Middle frontal gyrus (tissue), 1 donor: ENCODE data around the gene NAPEPLD.
"Not testable (repeated sequence)": the region's sequence is repeated elsewhere in the genome, so short reads cannot be mapped to it uniquely, and the experiment has no call there.

ENCODE experiments used
- DNase-seq: peaks from one replicate; pipeline ENCODE4 v3.0.0-alpha.2; 2015; ENCODE audit warnings: low spot score; ENCODE audit errors: extremely low spot score

NAPEPLD gene

GRCh38 chr7:103068414-103069403, 80.2 kb downstream of the NAPEPLD start:
- no peak for DNase-seq

- no peak for DNase-seq
Measured at GRCh38 chr7:103065667-103066066, 83.2 kb downstream of the NAPEPLD start.

- DNase-seq = no peak
Measured at GRCh38 chr7:103063895-103064294, 85.0 kb downstream of the NAPEPLD start.

- no peak for DNase-seq
Measured at GRCh38 chr7:103059471-103059870, 89.4 kb downstream of the NAPEPLD start.

GRCh38 chr7:103058122-103058521, 90.8 kb downstream of the NAPEPLD start:
- DNase-seq = no peak

- not testable (repeated sequence) for DNase-seq
Measured at GRCh38 chr7:103056006-103056405, 92.9 kb downstream of the NAPEPLD start.

GRCh38 chr7:103051519-103051918, 97.4 kb downstream of the NAPEPLD start:
- DNase-seq = no peak
